GM12878 (cell line): ENCODE results near the gene TRAPPC2B. TPM values are rescaled to one million over a fixed set of nuclear protein-coding genes. Genes with fewer than 3 reads are reported as not detected.

Experiments used
- BRCA1 ChIP-seq: IDR thresholded peaks from 2 replicates; pipeline ENCODE4 v1.6.1; 2011; ENCODE audit warnings: low read depth, low read length, improper control_type of control experiment
- CHD2 ChIP-seq: IDR thresholded peaks from 2 replicates; pipeline ENCODE4 v1.6.1; 2011; ENCODE audit warnings: low read depth, low read length, improper control_type of control experiment, borderline replicate concordance
- ETV6 ChIP-seq, 2 experiments: fragments of 450-650 bp in 1 of 2; IDR thresholded peaks in 1 of 2; conservative IDR thresholded peaks in 1 of 2; 2 replicates each; pipeline ENCODE4 v1.6.1; 2014; ENCODE audit warnings: antibody characterized with exemption in 1 of 2, borderline replicate concordance in 1 of 2, low read depth in 1 of 2, mild to moderate bottlenecking in 1 of 2, moderate library complexity in 1 of 2
- HDGF ChIP-seq: fragments of 450-650 bp; IDR thresholded peaks from 2 replicates; pipeline ENCODE4 v1.6.1; 2016; ENCODE audit warnings: antibody characterized with exemption
- IKZF2 ChIP-seq, 2 experiments: fragments of 450-650 bp; IDR thresholded peaks; 2 replicates each; pipeline ENCODE4 v1.6.1; 2017; ENCODE audit warnings: mild to moderate bottlenecking in 2 of 2, moderate library complexity in 2 of 2
- IRF4 ChIP-seq: IDR thresholded peaks from 2 replicates; pipeline ENCODE4 v1.6.1; 2011; ENCODE audit warnings: low read depth, low read length
- NFIC ChIP-seq: IDR thresholded peaks from 2 replicates; pipeline ENCODE4 v1.6.1; 2012; ENCODE audit warnings: low read depth, mild to moderate bottlenecking, inconsistent platforms, low read length, moderate library complexity
- NR2F1 ChIP-seq: fragments of 450-650 bp; conservative IDR thresholded peaks from 2 replicates; pipeline ENCODE4 v1.6.1; 2017; ENCODE audit warnings: mild to moderate bottlenecking
- PML ChIP-seq: IDR thresholded peaks from 2 replicates; pipeline ENCODE4 v1.6.1; 2012; ENCODE audit warnings: low read length, inconsistent platforms
- POLR2AphosphoS5 ChIP-seq: IDR thresholded peaks from 2 replicates; pipeline ENCODE4 v1.6.1; 2011; ENCODE audit warnings: mild to moderate bottlenecking, low read length, inconsistent platforms
- RAD21 ChIP-seq: IDR thresholded peaks from 2 replicates; pipeline ENCODE4 v1.6.1; 2011; ENCODE audit warnings: mild to moderate bottlenecking, low read depth, low read length, moderate library complexity; ENCODE audit not compliant: insufficient read depth
- RFX5 ChIP-seq: IDR thresholded peaks from 2 replicates; pipeline ENCODE4 v1.6.1; 2011; ENCODE audit warnings: low read depth, low read length, improper control_type of control experiment
- RUNX3 ChIP-seq: IDR thresholded peaks from 2 replicates; pipeline ENCODE4 v1.6.1; 2012; ENCODE audit warnings: low read length, inconsistent platforms
- SMC3 ChIP-seq: IDR thresholded peaks from 2 replicates; pipeline ENCODE4 v1.6.1; 2011; ENCODE audit warnings: low read length, improper control_type of control experiment, borderline replicate concordance
- TCF7 ChIP-seq: IDR thresholded peaks from 2 replicates; pipeline ENCODE4 v1.6.1; 2014; ENCODE audit warnings: antibody characterized with exemption, borderline replicate concordance
- ZNF24 ChIP-seq: fragments of 450-650 bp; IDR thresholded peaks from 2 replicates; pipeline ENCODE4 v1.6.1; 2017; ENCODE audit warnings: antibody characterized with exemption, mild to moderate bottlenecking
- ZSCAN29 ChIP-seq: fragments of 450-650 bp; IDR thresholded peaks from 2 replicates; pipeline ENCODE4 v1.6.1; 2017; ENCODE audit warnings: mild to moderate bottlenecking, moderate library complexity
- polyA plus RNA-seq, 11 experiments: library from polyadenylated mRNA; depleted of rRNA in 4 of 11; unstranded in 6 of 11; stranded (reverse) in 5 of 11; fragments of >200 nt; fragmentation: Nextera tagmentation in 4 of 11; fragmentation: Illumina TruSeq in 1 of 11; extraction: Ambion mirVana in 4 of 11; extraction: Trizol in 1 of 11; gene quantifications; 1 replicate in 1 of 11; 2 replicates in 10 of 11; pipeline versions ENCODE4 v1.2.1 to v1.2.3, GENCODE V29; 2011 to 2016; ENCODE audit warnings: inconsistent platforms in 2 of 11, missing spikeins in 2 of 11, low read depth in 1 of 11
- total RNA-seq, 4 experiments: library from RNA; depleted of rRNA in 3 of 4; stranded (reverse); fragments of >200 nt in 3 of 4; fragmentation: Illumina TruSeq in 1 of 4; extraction: Trizol in 1 of 4; gene quantifications; 2 replicates each; pipeline versions ENCODE4 v1.2.1 to v1.2.3, GENCODE V29; 2013 to 2021
- TF ChIP-seq, protein P1 (sequence below): IDR thresholded peaks from 2 replicates; pipeline ENCODE4 v1.6.1; 2011; ENCODE audit warnings: borderline replicate concordance, low read depth, mild to moderate bottlenecking, moderate library complexity, low read length; ENCODE audit not compliant: insufficient read depth, poor library complexity, severe bottlenecking
- TF ChIP-seq, protein P2 (sequence below): fragments of 450-650 bp; formaldehyde crosslinking; IDR thresholded peaks from 2 replicates; pipeline ENCODE4 v1.5.0; 2022; ENCODE audit warnings: mild to moderate bottlenecking, missing genetic modification characterization
- TF ChIP-seq, protein P3 (sequence below): IDR thresholded peaks from 2 replicates; pipeline ENCODE4 v1.6.1; 2012; ENCODE audit warnings: low read depth, low read length, improper control_type of control experiment
- TF ChIP-seq, protein P4 (sequence below): IDR thresholded peaks from 2 replicates; pipeline ENCODE4 v1.6.1; 2012; ENCODE audit warnings: low read depth, low read length, improper control_type of control experiment
- TF ChIP-seq, protein P5 (sequence below): fragments of 450-650 bp; IDR thresholded peaks from 2 replicates; pipeline ENCODE4 v1.6.1; 2018; ENCODE audit warnings: mild to moderate bottlenecking, low read depth, moderate library complexity; ENCODE audit not compliant: partially characterized antibody

The TRAPPC2B gene
- total and polyA plus RNA-seq, 10 of the 15 experiments (the other 5 are each of a cell fraction or from before 2014, with no cell fraction given), result 10.6 to 86.4 (median 25.6) TPM

DNA sequence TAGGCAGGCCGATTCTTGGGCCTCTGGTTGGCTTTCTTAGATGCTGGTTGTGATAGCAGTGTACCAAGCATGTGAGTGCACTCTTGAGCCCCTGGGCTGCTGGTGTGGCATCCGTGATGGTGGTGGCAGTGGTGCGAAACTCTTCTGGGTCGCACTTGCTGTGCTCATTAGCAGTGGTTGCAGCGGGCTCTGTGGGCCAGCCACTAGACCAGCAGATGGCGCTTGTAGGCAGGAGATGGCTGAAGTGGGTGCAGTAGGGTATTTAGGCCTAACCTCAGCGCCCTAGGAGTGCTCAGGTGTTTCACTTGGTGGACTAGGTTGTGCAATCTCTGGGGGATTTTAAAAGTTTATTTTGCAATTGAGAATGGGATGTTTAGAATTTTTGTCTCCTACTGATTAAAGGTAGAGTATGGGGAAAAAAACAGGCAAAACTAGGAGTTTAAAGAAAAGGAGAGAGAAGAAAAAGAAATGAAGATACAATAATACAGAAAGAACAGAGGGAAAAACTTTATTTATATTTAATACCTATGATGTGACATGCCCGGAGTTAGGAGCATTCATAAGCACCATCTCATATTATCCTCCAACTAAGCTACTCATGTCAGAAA, 43.3 kb downstream of the TRAPPC2B start (continued):
- TF ChIP-seq, protein P1, sequence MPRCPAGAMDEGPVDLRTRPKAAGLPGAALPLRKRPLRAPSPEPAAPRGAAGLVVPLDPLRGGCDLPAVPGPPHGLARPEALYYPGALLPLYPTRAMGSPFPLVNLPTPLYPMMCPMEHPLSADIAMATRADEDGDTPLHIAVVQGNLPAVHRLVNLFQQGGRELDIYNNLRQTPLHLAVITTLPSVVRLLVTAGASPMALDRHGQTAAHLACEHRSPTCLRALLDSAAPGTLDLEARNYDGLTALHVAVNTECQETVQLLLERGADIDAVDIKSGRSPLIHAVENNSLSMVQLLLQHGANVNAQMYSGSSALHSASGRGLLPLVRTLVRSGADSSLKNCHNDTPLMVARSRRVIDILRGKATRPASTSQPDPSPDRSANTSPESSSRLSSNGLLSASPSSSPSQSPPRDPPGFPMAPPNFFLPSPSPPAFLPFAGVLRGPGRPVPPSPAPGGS, result no peak
- TF ChIP-seq IKZF2 (IDR thresholded peaks at IDR 0.05) (no peak), NR2F1 (no peak), TCF7 (no peak), POLR2AphosphoS5 (no peak), RAD21 (peak; percentile 86), PML (no peak), CHD2 (no peak), NFIC (no peak), BRCA1 (no peak), ZSCAN29 (no peak), RFX5 (no peak), ZNF24 (no peak), RUNX3 (peak; percentile 56), IRF4 (0 out of 2 replicates have a peak, but pooled peaks have one; percentile 11), HDGF (no peak), ETV6 (conservative IDR thresholded peaks at IDR 0.05 in 1 of 2, IDR thresholded peaks at IDR 0.05 in 1 of 2; ENCODE audit: borderline replicate concordance in 1 of 2, low read depth in 1 of 2) (no peak), SMC3 (peak; percentile 79)
- TF ChIP-seq, protein P2, sequence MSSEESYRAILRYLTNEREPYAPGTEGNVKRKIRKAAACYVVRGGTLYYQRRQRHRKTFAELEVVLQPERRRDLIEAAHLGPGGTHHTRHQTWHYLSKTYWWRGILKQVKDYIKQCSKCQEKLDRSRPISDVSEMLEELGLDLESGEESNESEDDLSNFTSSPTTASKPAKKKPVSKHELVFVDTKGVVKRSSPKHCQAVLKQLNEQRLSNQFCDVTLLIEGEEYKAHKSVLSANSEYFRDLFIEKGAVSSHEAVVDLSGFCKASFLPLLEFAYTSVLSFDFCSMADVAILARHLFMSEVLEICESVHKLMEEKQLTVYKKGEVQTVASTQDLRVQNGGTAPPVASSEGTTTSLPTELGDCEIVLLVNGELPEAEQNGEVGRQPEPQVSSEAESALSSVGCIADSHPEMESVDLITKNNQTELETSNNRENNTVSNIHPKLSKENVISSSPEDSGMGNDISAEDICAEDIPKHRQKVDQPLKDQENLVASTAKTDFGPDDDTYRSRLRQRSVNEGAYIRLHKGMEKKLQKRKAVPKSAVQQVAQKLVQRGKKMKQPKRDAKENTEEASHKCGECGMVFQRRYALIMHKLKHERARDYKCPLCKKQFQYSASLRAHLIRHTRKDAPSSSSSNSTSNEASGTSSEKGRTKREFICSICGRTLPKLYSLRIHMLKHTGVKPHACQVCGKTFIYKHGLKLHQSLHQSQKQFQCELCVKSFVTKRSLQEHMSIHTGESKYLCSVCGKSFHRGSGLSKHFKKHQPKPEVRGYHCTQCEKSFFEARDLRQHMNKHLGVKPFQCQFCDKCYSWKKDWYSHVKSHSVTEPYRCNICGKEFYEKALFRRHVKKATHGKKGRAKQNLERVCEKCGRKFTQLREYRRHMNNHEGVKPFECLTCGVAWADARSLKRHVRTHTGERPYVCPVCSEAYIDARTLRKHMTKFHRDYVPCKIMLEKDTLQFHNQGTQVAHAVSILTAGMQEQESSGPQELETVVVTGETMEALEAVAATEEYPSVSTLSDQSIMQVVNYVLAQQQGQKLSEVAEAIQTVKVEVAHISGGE, result no peak
- TF ChIP-seq, protein P3, sequence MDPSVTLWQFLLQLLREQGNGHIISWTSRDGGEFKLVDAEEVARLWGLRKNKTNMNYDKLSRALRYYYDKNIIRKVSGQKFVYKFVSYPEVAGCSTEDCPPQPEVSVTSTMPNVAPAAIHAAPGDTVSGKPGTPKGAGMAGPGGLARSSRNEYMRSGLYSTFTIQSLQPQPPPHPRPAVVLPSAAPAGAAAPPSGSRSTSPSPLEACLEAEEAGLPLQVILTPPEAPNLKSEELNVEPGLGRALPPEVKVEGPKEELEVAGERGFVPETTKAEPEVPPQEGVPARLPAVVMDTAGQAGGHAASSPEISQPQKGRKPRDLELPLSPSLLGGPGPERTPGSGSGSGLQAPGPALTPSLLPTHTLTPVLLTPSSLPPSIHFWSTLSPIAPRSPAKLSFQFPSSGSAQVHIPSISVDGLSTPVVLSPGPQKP, result no peak
- TF ChIP-seq, protein P4, sequence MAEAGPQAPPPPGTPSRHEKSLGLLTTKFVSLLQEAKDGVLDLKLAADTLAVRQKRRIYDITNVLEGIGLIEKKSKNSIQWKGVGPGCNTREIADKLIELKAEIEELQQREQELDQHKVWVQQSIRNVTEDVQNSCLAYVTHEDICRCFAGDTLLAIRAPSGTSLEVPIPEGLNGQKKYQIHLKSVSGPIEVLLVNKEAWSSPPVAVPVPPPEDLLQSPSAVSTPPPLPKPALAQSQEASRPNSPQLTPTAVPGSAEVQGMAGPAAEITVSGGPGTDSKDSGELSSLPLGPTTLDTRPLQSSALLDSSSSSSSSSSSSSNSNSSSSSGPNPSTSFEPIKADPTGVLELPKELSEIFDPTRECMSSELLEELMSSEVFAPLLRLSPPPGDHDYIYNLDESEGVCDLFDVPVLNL, result no peak
- TF ChIP-seq, protein P5, sequence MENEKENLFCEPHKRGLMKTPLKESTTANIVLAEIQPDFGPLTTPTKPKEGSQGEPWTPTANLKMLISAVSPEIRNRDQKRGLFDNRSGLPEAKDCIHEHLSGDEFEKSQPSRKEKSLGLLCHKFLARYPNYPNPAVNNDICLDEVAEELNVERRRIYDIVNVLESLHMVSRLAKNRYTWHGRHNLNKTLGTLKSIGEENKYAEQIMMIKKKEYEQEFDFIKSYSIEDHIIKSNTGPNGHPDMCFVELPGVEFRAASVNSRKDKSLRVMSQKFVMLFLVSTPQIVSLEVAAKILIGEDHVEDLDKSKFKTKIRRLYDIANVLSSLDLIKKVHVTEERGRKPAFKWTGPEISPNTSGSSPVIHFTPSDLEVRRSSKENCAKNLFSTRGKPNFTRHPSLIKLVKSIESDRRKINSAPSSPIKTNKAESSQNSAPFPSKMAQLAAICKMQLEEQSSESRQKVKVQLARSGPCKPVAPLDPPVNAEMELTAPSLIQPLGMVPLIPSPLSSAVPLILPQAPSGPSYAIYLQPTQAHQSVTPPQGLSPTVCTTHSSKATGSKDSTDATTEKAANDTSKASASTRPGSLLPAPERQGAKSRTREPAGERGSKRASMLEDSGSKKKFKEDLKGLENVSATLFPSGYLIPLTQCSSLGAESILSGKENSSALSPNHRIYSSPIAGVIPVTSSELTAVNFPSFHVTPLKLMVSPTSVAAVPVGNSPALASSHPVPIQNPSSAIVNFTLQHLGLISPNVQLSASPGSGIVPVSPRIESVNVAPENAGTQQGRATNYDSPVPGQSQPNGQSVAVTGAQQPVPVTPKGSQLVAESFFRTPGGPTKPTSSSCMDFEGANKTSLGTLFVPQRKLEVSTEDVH, result no peak
